Body of pancreas (tissue), 4 donors: ENCODE results near the gene TATDN2.

Source experiments
- POLR2A ChIP-seq, 3 donors: fragments of 450-650 bp; IDR thresholded peaks; one replicate each; pipeline ENCODE4 v1.6.1; 2016; ENCODE audit warnings: antibody characterized with exemption in 3 of 3, mild to moderate bottlenecking in 2 of 3
- TF ChIP-seq, protein P1 (sequence below), 7 experiments: fragments of 450-650 bp in 4 of 7; fragments of 200-600 bp in 3 of 7; sonication (generic) in 3 of 7; IDR thresholded peaks; one replicate each; pipeline ENCODE4 v1.5.1; 2016 to 2019; ENCODE audit warnings: antibody characterized with exemption in 7 of 7

DNA sequence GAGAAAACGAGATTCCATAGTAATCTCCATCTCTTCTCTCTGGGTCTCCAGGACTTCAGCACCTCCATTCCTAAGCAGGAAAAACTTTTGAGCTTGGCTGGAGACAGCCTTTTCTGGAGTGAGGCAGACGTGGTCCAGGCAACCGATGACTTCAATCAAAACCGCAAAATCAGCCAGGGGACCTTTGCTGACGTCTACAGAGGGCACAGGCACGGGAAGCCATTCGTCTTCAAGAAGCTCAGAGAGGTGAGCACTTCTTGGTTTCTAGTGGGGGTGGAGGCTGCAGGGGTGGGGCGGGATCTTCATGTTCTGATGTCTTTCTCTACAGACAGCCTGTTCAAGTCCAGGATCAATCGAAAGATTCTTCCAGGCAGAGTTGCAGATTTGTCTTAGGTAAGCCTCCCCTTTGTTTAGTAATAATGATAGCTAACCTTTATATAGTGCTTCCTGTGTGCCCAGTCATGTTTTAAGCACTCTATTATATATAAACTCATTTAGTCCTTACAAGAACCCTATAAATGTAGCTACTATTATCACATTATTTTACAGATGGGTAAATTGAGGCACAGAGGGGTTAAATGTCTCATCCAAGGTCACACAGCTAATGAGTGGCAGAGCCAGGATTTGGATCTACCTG, 35.0 kb upstream of the TATDN2 start:
- TF ChIP-seq POLR2A (IDR thresholded peaks at IDR 0.05), result no peak
- TF ChIP-seq, protein P1, sequence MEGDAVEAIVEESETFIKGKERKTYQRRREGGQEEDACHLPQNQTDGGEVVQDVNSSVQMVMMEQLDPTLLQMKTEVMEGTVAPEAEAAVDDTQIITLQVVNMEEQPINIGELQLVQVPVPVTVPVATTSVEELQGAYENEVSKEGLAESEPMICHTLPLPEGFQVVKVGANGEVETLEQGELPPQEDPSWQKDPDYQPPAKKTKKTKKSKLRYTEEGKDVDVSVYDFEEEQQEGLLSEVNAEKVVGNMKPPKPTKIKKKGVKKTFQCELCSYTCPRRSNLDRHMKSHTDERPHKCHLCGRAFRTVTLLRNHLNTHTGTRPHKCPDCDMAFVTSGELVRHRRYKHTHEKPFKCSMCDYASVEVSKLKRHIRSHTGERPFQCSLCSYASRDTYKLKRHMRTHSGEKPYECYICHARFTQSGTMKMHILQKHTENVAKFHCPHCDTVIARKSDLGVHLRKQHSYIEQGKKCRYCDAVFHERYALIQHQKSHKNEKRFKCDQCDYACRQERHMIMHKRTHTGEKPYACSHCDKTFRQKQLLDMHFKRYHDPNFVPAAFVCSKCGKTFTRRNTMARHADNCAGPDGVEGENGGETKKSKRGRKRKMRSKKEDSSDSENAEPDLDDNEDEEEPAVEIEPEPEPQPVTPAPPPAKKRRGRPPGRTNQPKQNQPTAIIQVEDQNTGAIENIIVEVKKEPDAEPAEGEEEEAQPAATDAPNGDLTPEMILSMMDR (IDR thresholded peaks at IDR 0.05), result no peak
